Measurements from ENCODE around the gene PPM1H. TPM values are rescaled to one million over a fixed set of nuclear protein-coding genes. Genes with fewer than 3 reads are reported as not detected.
"Not testable (repeated sequence)": the region's sequence is repeated elsewhere in the genome, so short reads cannot be mapped to it uniquely, and the experiment has no call there.

PPM1H gene
- polyA plus RNA-seq, 4 donors, result 1.1 to 14.3 (median 3.2) TPM

- 96 to 98% (median 98%) methylated on average over 3 of the region's 3 CpGs for WGBS, 3 donors
- FAIRE-seq, result no peak
These were observed 52.3 kb downstream of the PPM1H start for GRCh38 chr12:62882696-62883095.

GRCh38 chr12:62882140-62882539 lies 52.8 kb downstream of the PPM1H start:
- WGBS, 3 donors, result 77 to 90% (median 89%) methylated on average over 3 of the region's 3 CpGs
- no peaks in the 10 kb centered on the region for H3K4me1 ChIP-seq (ENCODE audit: control insufficient read depth in 3 of 3, insufficient read depth in 2 of 3, low read depth in 1 of 3, low read length in 2 of 3)
- FAIRE-seq (no peak), DNase-seq (no peak)
- no peaks in the 10 kb centered on the region for H3K27me3 ChIP-seq (ENCODE audit: control insufficient read depth in 3 of 3, insufficient read depth in 3 of 3, low read length in 3 of 3)
- no peak overlapping the region for H3K4me3 ChIP-seq (ENCODE audit: low read depth in 1 of 3, low read length in 3 of 3)
- H3K27ac ChIP-seq (ENCODE audit: low read depth in 1 of 3, low read length in 2 of 3), result no peak overlapping the region
- peaks cover 0 to 10% of the 10 kb centered on the region in 2 donors for H3K9me3 ChIP-seq (ENCODE audit: control insufficient read depth in 2 of 2, insufficient read depth in 1 of 2, low read depth in 1 of 2, low read length in 1 of 2)
- H3K36me3 ChIP-seq (ENCODE audit: control insufficient read depth in 3 of 3, insufficient read depth in 2 of 3, low read depth in 1 of 3, low read length in 3 of 3), result peaks cover 0 to 17% (median 0%) of the 10 kb centered on the region in 3 donors

More at GRCh38 chr12:62882696-62883095, 52.3 kb downstream of the PPM1H start:
- Histone ChIP-seq H3K36me3 (ENCODE audit: control insufficient read depth in 3 of 3, insufficient read depth in 2 of 3, low read depth in 1 of 3, low read length in 3 of 3) (peaks cover 0 to 13% (median 0%) of the 10 kb centered on the region in 3 donors), H3K27ac (ENCODE audit: low read depth in 1 of 3, low read length in 2 of 3) (no peak overlapping the region), H3K27me3 (ENCODE audit: control insufficient read depth in 3 of 3, insufficient read depth in 3 of 3, low read length in 3 of 3) (no peaks in the 10 kb centered on the region), H3K4me1 (ENCODE audit: control insufficient read depth in 3 of 3, insufficient read depth in 2 of 3, low read depth in 1 of 3, low read length in 2 of 3) (no peaks in the 10 kb centered on the region), H3K9me3 (ENCODE audit: control insufficient read depth in 2 of 2, insufficient read depth in 1 of 2, low read depth in 1 of 2, low read length in 1 of 2) (peaks cover 0 to 10% of the 10 kb centered on the region in 2 donors), H3K4me3 (ENCODE audit: low read depth in 1 of 3, low read length in 3 of 3) (no peak overlapping the region)
- no peak for DNase-seq

- FAIRE-seq (no peak), DNase-seq (no peak)
- Histone ChIP-seq H3K27ac (ENCODE audit: low read depth in 1 of 3, low read length in 2 of 3) (no peak overlapping the region), H3K4me1 (ENCODE audit: control insufficient read depth in 3 of 3, insufficient read depth in 2 of 3, low read depth in 1 of 3, low read length in 2 of 3) (no peaks in the 10 kb centered on the region), H3K4me3 (ENCODE audit: low read depth in 1 of 3, low read length in 3 of 3) (no peak overlapping the region), H3K9me3 (ENCODE audit: control insufficient read depth in 2 of 2, insufficient read depth in 1 of 2, low read depth in 1 of 2, low read length in 1 of 2) (peaks cover 0 to 5% of the 10 kb centered on the region in 2 donors), H3K27me3 (ENCODE audit: control insufficient read depth in 3 of 3, insufficient read depth in 3 of 3, low read length in 3 of 3) (no peaks in the 10 kb centered on the region), H3K36me3 (ENCODE audit: control insufficient read depth in 3 of 3, insufficient read depth in 2 of 3, low read depth in 1 of 3, low read length in 3 of 3) (peaks cover 0 to 21% (median 0%) of the 10 kb centered on the region in 3 donors)
- WGBS, 3 donors, result 87 to 92% (median 89%) methylated on average over 1 of the region's 1 CpG
These were observed 55.3 kb downstream of the PPM1H start for GRCh38 chr12:62879691-62880090.

GRCh38 chr12:62879228-62879627 lies 55.7 kb downstream of the PPM1H start:
- H3K9me3 ChIP-seq (ENCODE audit: control insufficient read depth in 2 of 2, insufficient read depth in 1 of 2, low read depth in 1 of 2, low read length in 1 of 2); H3K4me3 ChIP-seq (ENCODE audit: low read depth in 1 of 3, low read length in 3 of 3); H3K27ac ChIP-seq (ENCODE audit: low read depth in 1 of 3, low read length in 2 of 3); H3K4me1 ChIP-seq (ENCODE audit: control insufficient read depth in 3 of 3, insufficient read depth in 2 of 3, low read depth in 1 of 3, low read length in 2 of 3); FAIRE-seq; H3K27me3 ChIP-seq (ENCODE audit: control insufficient read depth in 3 of 3, insufficient read depth in 3 of 3, low read length in 3 of 3); DNase-seq: not testable (repeated sequence)
- 90 to 97% (median 93%) methylated on average over 3 of the region's 3 CpGs for WGBS, 3 donors
- H3K36me3 ChIP-seq (ENCODE audit: control insufficient read depth in 3 of 3, insufficient read depth in 2 of 3, low read depth in 1 of 3, low read length in 3 of 3), result peaks cover 0 to 21% (median 0%) of the 10 kb centered on the region in 3 donors

GRCh38 chr12:62878211-62878610 lies 56.7 kb downstream of the PPM1H start:
- peaks cover 0 to 9% (median 0%) of the 10 kb centered on the region in 3 donors for H3K4me1 ChIP-seq (ENCODE audit: control insufficient read depth in 3 of 3, insufficient read depth in 2 of 3, low read depth in 1 of 3, low read length in 2 of 3)
- no peak for FAIRE-seq

GRCh38 chr12:62876938-62877548 lies 57.9 kb downstream of the PPM1H start:
- FAIRE-seq (no peak), DNase-seq (no peak)
- 93 to 94% (median 94%) methylated on average over 13 of the region's 13 CpGs for WGBS, 3 donors
- Histone ChIP-seq H3K4me1 (ENCODE audit: control insufficient read depth in 3 of 3, insufficient read depth in 2 of 3, low read depth in 1 of 3, low read length in 2 of 3) (peaks cover 0 to 11% (median 0%) of the 10 kb centered on the region in 3 donors), H3K4me3 (ENCODE audit: low read depth in 1 of 3, low read length in 3 of 3) (no peak overlapping the region), H3K27me3 (ENCODE audit: control insufficient read depth in 3 of 3, insufficient read depth in 3 of 3, low read length in 3 of 3) (no peaks in the 10 kb centered on the region), H3K36me3 (ENCODE audit: control insufficient read depth in 3 of 3, insufficient read depth in 2 of 3, low read depth in 1 of 3, low read length in 3 of 3) (peaks cover 0 to 15% (median 0%) of the 10 kb centered on the region in 3 donors), H3K27ac (ENCODE audit: low read depth in 1 of 3, low read length in 2 of 3) (no peak overlapping the region), H3K9me3 (ENCODE audit: control insufficient read depth in 2 of 2, insufficient read depth in 1 of 2, low read depth in 1 of 2, low read length in 1 of 2) (peaks cover 0 to 5% of the 10 kb centered on the region in 2 donors)

More at GRCh38 chr12:62878211-62878610, 56.7 kb downstream of the PPM1H start:
- Histone ChIP-seq H3K27me3 (ENCODE audit: control insufficient read depth in 3 of 3, insufficient read depth in 3 of 3, low read length in 3 of 3) (no peaks in the 10 kb centered on the region), H3K4me3 (ENCODE audit: low read depth in 1 of 3, low read length in 3 of 3) (no peak overlapping the region), H3K36me3 (ENCODE audit: control insufficient read depth in 3 of 3, insufficient read depth in 2 of 3, low read depth in 1 of 3, low read length in 3 of 3) (peaks cover 0 to 21% (median 0%) of the 10 kb centered on the region in 3 donors), H3K27ac (ENCODE audit: low read depth in 1 of 3, low read length in 2 of 3) (no peak overlapping the region), H3K9me3 (ENCODE audit: control insufficient read depth in 2 of 2, insufficient read depth in 1 of 2, low read depth in 1 of 2, low read length in 1 of 2) (peaks cover 0 to 5% of the 10 kb centered on the region in 2 donors)
- no peak for DNase-seq
- 75 to 92% (median 80%) methylated on average over 2 of the region's 2 CpGs for WGBS, 3 donors

- FAIRE-seq (no peak), DNase-seq (no peak)
- Histone ChIP-seq H3K4me3 (ENCODE audit: low read depth in 1 of 3, low read length in 3 of 3) (no peak overlapping the region), H3K36me3 (ENCODE audit: control insufficient read depth in 3 of 3, insufficient read depth in 2 of 3, low read depth in 1 of 3, low read length in 3 of 3) (peaks cover 0 to 10% (median 0%) of the 10 kb centered on the region in 3 donors), H3K9me3 (ENCODE audit: control insufficient read depth in 2 of 2, insufficient read depth in 1 of 2, low read depth in 1 of 2, low read length in 1 of 2) (no peaks in the 10 kb centered on the region), H3K27me3 (ENCODE audit: control insufficient read depth in 3 of 3, insufficient read depth in 3 of 3, low read length in 3 of 3) (no peaks in the 10 kb centered on the region), H3K27ac (ENCODE audit: low read depth in 1 of 3, low read length in 2 of 3) (no peak overlapping the region), H3K4me1 (ENCODE audit: control insufficient read depth in 3 of 3, insufficient read depth in 2 of 3, low read depth in 1 of 3, low read length in 2 of 3) (peaks cover 0 to 11% (median 0%) of the 10 kb centered on the region in 3 donors)
- 36 to 73% (median 57%) methylated on average over 4 of the region's 4 CpGs for WGBS, 3 donors
These were observed 61.0 kb downstream of the PPM1H start for GRCh38 chr12:62873826-62874448.

- Histone ChIP-seq H3K4me1 (ENCODE audit: control insufficient read depth in 3 of 3, insufficient read depth in 2 of 3, low read depth in 1 of 3, low read length in 2 of 3) (peaks cover 0 to 11% (median 0%) of the 10 kb centered on the region in 3 donors), H3K4me3 (ENCODE audit: low read depth in 1 of 3, low read length in 3 of 3) (no peak overlapping the region), H3K27me3 (ENCODE audit: control insufficient read depth in 3 of 3, insufficient read depth in 3 of 3, low read length in 3 of 3) (no peaks in the 10 kb centered on the region), H3K27ac (ENCODE audit: low read depth in 1 of 3, low read length in 2 of 3) (no peak overlapping the region), H3K9me3 (ENCODE audit: control insufficient read depth in 2 of 2, insufficient read depth in 1 of 2, low read depth in 1 of 2, low read length in 1 of 2) (no peaks in the 10 kb centered on the region), H3K36me3 (ENCODE audit: control insufficient read depth in 3 of 3, insufficient read depth in 2 of 3, low read depth in 1 of 3, low read length in 3 of 3) (peaks cover 0 to 8% (median 0%) of the 10 kb centered on the region in 3 donors)
- FAIRE-seq (no peak), DNase-seq (peak; percentile 51 to 69)
- WGBS, 3 donors, result 41 to 76% (median 62%) methylated on average over 6 of the region's 6 CpGs
These were observed 61.7 kb downstream of the PPM1H start for GRCh38 chr12:62873116-62873825.
